Measurements from ENCODE around the gene SLC35F6.
"Not testable (repeated sequence)": the region's sequence is repeated elsewhere in the genome, so short reads cannot be mapped to it uniquely, and the experiment has no call there.

Gene SLC35F6

DNA sequence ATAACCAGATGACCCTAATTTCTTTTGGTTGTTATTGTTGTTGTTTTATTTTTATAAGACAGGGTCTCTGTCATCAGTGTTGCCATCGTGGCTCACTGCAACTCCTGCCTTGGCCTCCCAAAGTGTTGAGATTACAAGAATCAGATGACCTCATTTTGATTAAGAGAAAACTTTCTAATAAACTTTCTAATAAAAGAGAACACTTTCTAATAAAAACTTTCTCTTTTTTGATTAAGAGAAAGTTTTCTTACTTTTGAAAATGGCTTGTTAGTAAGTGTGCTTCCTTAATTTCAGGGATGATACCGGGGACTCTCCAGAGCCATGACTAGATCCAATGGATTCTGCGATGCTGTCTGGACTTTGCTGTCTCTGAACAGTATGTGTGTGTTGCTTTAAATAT is 29.4 kb downstream of the SLC35F6 start:
- Histone ChIP-seq H3K9me3 (peaks cover 8% of the 10 kb centered on the region; the same call in 1 of the 2 replicates), H3K27me3 (ENCODE audit: low read depth) (no peaks in the 10 kb centered on the region), H3K4me1 (peaks cover 7% of the 10 kb centered on the region; the same call in 1 of the 2 replicates), H3K36me3 (replicated peaks) (peaks cover 71% of the 10 kb centered on the region), H3K4me3 (no peak overlapping the region)
- in situ Hi-C loops (cut with MboI; ENCODE audit: low sequenced_read_pairs) = no loop called here
- no peak for DNase-seq (ENCODE audit: low spot score in 2 of 2)

DNA sequence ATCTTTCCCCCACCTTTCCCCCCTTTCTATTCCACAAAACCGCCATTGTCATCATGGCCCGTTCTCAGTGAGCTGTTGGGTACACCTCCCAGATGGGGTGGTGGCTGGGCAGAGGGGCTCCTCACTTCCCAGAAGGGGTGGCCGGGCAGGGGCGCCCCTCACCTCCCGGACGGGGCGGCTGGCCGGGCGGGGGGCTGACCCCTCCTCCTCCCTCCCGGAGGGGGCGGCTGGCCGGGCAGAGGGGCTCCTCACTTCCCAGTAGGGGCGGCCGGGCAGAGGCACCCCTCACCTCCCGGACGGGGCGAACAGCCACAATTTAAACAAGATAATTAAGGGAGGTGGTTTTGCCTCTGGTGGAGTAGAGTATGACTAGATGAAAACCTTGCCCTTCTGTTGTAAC is 31.1 kb downstream of the SLC35F6 start:
- H3K9me3 ChIP-seq; H3K27me3 ChIP-seq (ENCODE audit: low read depth); DNase-seq (ENCODE audit: low spot score in 2 of 2); in situ Hi-C loops (cut with MboI; ENCODE audit: low sequenced_read_pairs); H3K4me1 ChIP-seq; H3K4me3 ChIP-seq: not testable (repeated sequence)
- H3K36me3 ChIP-seq (replicated peaks) = peaks cover 56% of the 10 kb centered on the region

DNA sequence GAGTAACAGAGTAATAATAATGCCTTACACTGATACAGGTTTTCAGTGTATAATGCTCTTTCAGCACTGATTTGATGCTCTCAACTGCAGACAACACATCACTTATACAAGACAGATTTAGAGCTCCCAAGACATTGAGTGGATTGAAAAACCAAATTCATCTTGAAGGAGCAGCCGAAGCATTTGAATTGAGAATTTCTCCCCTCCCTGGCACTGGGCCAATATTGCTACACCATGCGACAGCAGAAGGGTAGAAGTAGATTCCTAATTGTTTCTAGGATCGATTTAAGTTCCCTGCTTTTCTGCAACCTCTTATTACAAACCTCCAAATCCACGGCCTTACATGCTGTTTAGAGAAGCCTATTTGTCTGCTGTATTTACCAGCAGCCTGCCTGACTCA is 37.2 kb downstream of the SLC35F6 start:
- no peak for DNase-seq (ENCODE audit: low spot score in 2 of 2)
- peaks cover 17% of the 10 kb centered on the region for H3K36me3 ChIP-seq (replicated peaks)
- H3K4me1 ChIP-seq = no peaks in the 10 kb centered on the region
- H3K9me3 ChIP-seq = no peaks in the 10 kb centered on the region
- no peak overlapping the region for H3K4me3 ChIP-seq
- in situ Hi-C loops (cut with MboI; ENCODE audit: low sequenced_read_pairs) = no loop called here
- H3K27me3 ChIP-seq (ENCODE audit: low read depth) = no peaks in the 10 kb centered on the region

DNA sequence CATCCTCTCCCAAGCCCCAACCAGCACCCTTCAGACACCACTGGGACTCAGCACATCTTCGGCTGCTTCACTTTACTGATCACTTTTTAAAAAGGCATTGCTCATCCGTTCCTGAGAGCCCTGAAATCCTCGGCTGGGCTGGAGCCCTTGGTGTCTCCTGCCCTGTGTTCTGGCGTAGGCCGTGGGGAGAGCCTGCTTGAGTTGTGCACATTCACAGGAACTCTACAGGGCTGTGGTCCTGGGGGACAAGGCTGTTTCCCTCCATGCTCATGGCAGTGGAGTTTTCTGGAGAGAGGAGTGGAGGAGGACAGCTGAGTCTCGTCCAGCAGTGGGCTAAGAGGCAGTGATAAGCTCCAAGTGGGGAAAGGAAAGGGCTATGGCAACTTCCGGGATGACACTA is 37.7 kb downstream of the SLC35F6 start:
- H3K4me3 ChIP-seq = no peak overlapping the region
- in situ Hi-C loops (cut with MboI; ENCODE audit: low sequenced_read_pairs) = no loop called here
- no peaks in the 10 kb centered on the region for H3K9me3 ChIP-seq
- peaks cover 17% of the 10 kb centered on the region for H3K36me3 ChIP-seq (replicated peaks)
- H3K4me1 ChIP-seq = no peaks in the 10 kb centered on the region
- no peaks in the 10 kb centered on the region for H3K27me3 ChIP-seq (ENCODE audit: low read depth)
- DNase-seq (ENCODE audit: low spot score in 2 of 2) = no peak

DNA sequence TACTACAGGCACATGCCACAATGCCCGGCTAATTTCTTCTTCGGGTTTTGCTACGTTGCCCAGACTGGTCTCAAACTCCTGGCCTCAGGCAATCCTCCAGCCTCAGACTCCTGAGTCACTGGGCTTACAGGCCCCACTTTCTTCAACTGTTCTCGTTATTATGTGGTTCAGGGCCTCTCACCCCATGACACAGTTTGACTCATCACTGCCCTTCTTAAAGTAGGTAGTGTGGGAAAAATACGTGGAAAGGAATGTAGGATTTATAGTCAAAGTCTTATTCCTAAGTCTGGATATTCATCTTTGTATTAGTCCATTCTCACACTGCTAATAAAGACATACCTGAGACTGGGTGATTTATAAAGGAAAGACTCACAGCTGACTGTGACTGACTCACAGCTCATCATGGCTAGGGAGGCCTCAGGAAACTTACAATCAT is 41.2 kb downstream of the SLC35F6 start:
- Histone ChIP-seq H3K36me3 (replicated peaks) (peaks cover 6% of the 10 kb centered on the region; the same call in 1 of the 2 replicates), H3K27me3 (ENCODE audit: low read depth) (no peaks in the 10 kb centered on the region), H3K4me3 (no peak overlapping the region), H3K4me1 (no peaks in the 10 kb centered on the region), H3K9me3 (no peaks in the 10 kb centered on the region)
- in situ Hi-C loops (cut with MboI; ENCODE audit: low sequenced_read_pairs) = no loop called here
- DNase-seq (ENCODE audit: low spot score in 2 of 2) = no peak

DNA sequence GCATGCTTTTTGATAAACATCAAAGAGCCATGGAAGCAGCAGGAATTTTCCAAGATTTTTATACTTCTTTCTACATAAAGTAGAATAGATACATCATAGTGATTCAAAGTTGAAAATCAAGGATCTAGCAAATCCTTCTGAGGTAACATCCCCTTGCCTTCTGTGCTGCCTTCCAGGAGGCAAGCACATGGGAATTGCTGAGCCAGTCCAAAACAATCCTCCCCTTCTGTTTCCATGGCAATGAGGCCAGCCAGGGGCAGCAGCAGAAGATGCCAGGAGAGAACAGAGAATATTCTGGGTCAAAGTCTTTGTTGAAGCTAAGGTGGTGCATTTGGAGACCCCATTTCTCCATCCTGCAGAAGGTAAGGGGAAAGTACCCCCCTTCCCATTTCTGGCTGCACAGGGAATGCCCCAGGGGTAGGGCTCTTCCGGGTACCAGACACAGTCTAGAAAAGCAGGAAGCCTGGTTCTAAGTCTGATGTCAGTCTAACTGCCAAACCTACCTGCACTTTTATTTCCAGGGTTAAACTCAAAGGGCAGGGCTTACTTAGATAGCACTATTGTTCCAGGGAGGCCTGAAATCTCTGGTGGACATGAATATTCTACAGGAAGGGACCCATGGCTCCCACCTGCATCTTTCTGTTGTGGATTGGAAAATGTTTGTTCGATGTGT is 43.8 kb downstream of the SLC35F6 start:
- Histone ChIP-seq H3K36me3 (replicated peaks) (no peaks in the 10 kb centered on the region), H3K4me1 (no peaks in the 10 kb centered on the region), H3K4me3 (no peak overlapping the region), H3K9me3 (no peaks in the 10 kb centered on the region), H3K27me3 (ENCODE audit: low read depth) (peaks cover 3% of the 10 kb centered on the region; the same call in 1 of the 2 replicates)
- no peak for DNase-seq (ENCODE audit: low spot score in 2 of 2)
- in situ Hi-C loops (cut with MboI; ENCODE audit: low sequenced_read_pairs) = no loop called here

DNA sequence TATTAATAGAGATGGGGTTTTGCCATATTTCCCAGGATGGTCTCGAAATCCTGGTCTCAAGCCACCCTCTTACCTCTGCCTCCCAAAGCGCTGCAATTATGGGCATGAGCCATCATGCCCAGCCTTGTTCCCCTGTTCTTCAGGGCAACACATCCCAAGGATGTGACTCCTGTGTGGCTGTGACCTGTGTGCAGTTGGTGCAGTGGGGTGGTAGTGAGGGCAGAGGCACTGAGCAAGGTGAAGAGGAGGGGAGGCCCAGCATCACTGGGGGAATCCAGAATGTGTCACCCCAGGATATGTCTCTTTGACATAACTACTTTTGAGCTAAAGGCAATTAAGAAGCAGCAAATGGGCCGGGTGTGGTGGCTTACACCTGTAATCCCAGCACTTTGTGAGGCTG is 45.1 kb downstream of the SLC35F6 start:
- Histone ChIP-seq H3K4me3 (no peak overlapping the region), H3K36me3 (replicated peaks) (no peaks in the 10 kb centered on the region), H3K27me3 (ENCODE audit: low read depth) (peaks cover 3% of the 10 kb centered on the region; the same call in 1 of the 2 replicates), H3K9me3 (no peaks in the 10 kb centered on the region), H3K4me1 (no peaks in the 10 kb centered on the region)
- in situ Hi-C loops (cut with MboI; ENCODE audit: low sequenced_read_pairs) = no loop called here
- DNase-seq (ENCODE audit: low spot score in 2 of 2) = no peak

DNA sequence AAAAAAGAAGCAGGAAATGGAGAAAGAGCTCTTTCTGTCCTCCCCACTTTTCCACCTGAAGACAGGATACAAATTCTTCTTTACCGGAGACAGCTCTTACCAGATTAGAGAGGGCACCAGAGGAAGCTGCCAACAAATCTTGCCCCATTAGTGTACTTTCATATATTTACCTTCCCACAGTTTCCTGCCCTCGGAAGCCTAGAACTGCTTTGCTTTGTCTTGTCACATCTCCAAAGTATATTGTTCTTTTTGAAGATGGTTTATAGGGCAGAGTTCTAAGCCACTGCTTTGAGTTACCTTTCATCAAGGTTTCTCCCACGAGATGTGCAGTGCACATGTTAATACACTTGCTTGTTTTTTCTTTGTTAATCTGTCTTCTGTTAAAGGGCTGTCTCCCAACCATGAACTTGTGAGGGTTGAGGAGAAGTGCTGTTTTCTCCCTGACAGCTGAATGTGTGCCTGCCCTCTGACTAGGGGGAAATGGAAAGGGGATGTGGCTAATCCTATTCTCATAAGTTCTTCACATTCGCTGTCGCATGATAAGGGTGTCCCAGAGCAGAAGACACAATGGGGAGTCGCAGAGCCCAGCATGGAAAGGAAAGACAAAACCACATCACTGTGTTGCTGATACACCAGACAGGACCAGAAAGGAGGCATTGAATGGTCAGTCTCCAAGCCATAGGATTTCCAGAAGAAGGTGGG is 45.9 kb downstream of the SLC35F6 start:
- Histone ChIP-seq H3K9me3 (no peaks in the 10 kb centered on the region), H3K27me3 (ENCODE audit: low read depth) (peaks cover 3% of the 10 kb centered on the region; the same call in 1 of the 2 replicates), H3K4me1 (no peaks in the 10 kb centered on the region), H3K4me3 (no peak overlapping the region), H3K36me3 (replicated peaks) (no peaks in the 10 kb centered on the region)
- DNase-seq (ENCODE audit: low spot score in 2 of 2) = no peak
- in situ Hi-C loops (cut with MboI; ENCODE audit: low sequenced_read_pairs) = no loop called here

DNA sequence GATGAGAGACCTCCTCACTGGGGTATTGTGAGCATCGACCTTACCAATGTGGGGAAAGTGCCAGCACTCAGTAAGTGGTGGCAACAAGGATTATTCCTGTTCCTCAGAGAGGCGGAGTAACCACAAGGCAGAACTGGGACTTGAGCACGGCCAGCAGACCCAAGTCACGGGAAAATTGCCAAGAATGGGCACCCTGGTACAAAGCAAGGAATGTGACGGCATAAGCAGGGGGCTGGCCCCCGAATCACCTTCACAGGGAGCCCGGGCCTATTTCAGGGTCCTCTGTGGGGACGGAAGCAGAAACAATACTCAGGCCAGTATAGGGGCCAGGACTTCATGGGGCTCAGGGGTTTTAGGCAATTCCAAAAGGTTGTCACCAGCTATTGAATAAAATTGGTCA is 47.2 kb downstream of the SLC35F6 start:
- in situ Hi-C loops (cut with MboI; ENCODE audit: low sequenced_read_pairs) = no loop called here
- H3K4me3 ChIP-seq = no peak overlapping the region

DNA sequence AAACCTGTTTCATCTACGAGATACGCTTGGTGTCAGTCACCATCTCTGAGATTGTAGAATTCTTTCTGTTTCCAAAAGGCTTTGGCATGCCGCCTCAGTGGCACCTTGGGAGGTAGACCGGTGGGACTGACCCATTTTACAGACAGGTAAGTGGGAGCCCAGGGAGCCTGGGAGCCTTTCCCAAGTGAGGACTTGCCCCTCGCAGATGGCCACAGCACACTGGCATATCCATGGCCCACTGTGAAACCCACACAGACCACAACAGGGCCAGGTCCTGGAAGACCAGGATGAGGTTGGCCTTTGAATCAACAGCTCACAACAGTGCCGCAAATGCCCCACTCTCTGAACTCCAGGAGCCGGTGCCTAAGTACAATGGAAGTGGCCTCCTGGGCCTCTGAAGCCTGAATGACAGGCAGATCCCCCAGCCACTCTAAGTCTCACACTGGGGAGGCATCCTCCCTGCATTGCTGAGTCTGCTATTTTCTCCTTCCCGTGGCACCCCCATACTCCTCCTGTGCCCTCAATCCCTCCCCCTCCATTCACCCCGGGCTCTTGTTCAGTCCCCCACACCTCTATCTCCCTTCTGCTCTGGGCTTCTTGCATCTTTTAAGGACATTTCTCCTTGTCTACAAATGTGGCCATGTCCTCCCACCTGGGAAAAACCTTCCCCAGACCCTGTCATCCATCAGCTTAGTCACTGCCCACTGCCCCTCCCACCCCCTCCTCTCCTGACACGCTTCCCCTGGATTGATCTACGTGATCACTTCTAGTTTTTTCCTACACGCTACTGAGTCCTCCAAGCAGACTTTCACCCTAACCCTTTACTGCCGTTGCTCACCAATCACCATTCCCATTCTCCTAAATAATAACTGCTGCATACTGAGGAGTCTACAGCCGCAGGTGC is 48.0 kb downstream of the SLC35F6 start:
- Histone ChIP-seq H3K36me3 (replicated peaks) (no peaks in the 10 kb centered on the region), H3K4me3 (no peak overlapping the region), H3K27me3 (ENCODE audit: low read depth) (peaks cover 3% of the 10 kb centered on the region; the same call in 1 of the 2 replicates), H3K4me1 (no peaks in the 10 kb centered on the region), H3K9me3 (no peaks in the 10 kb centered on the region)
- in situ Hi-C loops (cut with MboI; ENCODE audit: low sequenced_read_pairs) = no loop called here
- no peak for DNase-seq (ENCODE audit: low spot score in 2 of 2)

More for the DNA sequence above, 47.2 kb downstream of the SLC35F6 start:
- DNase-seq (ENCODE audit: low spot score in 2 of 2) = no peak
- H3K36me3 ChIP-seq (replicated peaks) = no peaks in the 10 kb centered on the region
- H3K4me1 ChIP-seq = no peaks in the 10 kb centered on the region
- no peaks in the 10 kb centered on the region for H3K9me3 ChIP-seq
- H3K27me3 ChIP-seq (ENCODE audit: low read depth) = peaks cover 3% of the 10 kb centered on the region; the same call in 1 of the 2 replicates

DNA sequence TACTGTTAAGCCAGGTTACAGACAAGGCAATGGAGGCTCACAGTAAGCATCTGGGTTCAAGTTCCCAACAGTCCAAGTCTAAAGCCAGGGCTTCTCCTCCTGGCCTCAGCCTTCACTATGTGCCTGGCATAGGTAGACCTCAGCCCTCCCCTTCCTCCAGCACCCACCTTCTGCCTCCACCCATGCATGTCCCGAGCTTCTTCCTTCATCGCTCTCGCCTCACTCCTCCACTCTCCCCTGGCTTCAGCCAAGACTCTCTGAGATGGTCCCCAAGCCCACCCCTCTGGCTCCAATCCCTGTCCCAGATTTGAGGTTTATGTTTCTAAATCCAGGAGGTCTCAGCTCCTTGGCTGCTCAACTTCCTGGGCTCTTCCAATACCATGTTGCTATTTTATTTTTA is 48.6 kb downstream of the SLC35F6 start:
- no peak for DNase-seq (ENCODE audit: low spot score in 2 of 2)
- Histone ChIP-seq H3K9me3 (no peaks in the 10 kb centered on the region), H3K4me1 (no peaks in the 10 kb centered on the region), H3K27me3 (ENCODE audit: low read depth) (peaks cover 3% of the 10 kb centered on the region; the same call in 1 of the 2 replicates), H3K36me3 (replicated peaks) (no peaks in the 10 kb centered on the region), H3K4me3 (no peak overlapping the region)
- in situ Hi-C loops (cut with MboI; ENCODE audit: low sequenced_read_pairs) = no loop called here

DNA sequence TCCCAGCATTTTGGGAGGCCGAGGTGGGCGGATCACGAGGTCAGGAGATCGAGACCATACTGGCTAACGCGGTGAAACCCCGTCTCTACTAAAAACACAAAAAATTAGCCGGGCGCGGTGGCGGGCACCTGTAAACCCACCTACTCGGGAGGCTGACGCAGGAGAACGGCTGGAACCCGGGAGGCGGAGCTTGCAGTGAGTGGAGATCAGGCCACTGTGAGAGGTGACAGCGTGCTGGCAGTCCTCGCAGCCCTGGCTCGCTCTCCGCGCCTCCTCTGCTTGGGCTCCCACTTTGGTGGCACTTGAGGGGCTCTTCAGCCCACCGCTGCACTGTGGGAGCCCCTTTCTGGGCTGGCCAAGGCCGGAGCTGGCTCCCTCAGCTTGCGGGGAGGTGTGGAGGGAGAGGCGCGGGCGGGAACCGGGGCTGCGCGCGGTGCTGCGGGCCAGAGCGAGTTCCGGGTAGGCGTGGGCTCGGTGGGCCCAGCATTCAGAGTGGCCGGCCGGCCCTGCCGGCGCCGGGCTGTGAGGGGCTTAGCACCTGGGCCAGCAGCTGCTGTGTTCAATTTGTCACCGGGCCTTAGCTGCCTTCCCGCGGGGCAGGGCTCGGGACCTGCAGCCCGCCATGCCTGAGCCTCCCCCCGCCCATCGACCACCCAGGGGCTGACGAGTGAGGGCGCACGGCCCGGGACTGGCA is 50.1 kb downstream of the SLC35F6 start:
- H3K36me3 ChIP-seq (replicated peaks); H3K4me3 ChIP-seq; in situ Hi-C loops (cut with MboI; ENCODE audit: low sequenced_read_pairs); DNase-seq (ENCODE audit: low spot score in 2 of 2); H3K27me3 ChIP-seq (ENCODE audit: low read depth); H3K9me3 ChIP-seq; H3K4me1 ChIP-seq: not testable (repeated sequence)

DNA sequence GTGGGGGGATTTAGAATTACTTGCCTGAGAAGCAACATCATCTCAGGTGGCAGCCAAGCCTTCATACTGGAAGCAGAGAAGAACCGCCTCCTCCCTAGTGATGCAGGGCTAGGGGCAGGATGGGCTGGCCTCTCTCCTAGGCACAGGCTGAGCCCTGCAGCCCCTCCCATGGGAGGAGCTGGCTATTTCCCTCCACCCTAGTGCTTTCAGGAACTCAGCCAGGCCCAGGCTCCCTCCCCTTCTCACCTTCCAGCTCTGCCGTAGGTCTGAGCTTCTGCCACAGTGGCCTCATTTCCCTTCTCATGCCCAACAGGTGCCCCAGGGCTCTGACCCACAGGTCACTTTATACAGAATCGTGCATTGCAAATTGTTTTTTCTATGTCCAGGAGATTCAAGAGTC is 52.8 kb downstream of the SLC35F6 start:
- H3K9me3 ChIP-seq = no peaks in the 10 kb centered on the region
- peaks cover 8% of the 10 kb centered on the region for H3K4me1 ChIP-seq
- DNase-seq (ENCODE audit: low spot score in 2 of 2) = no peak

More for the DNA sequence above, 52.8 kb downstream of the SLC35F6 start:
- no peaks in the 10 kb centered on the region for H3K27me3 ChIP-seq (ENCODE audit: low read depth)
- no peak overlapping the region for H3K4me3 ChIP-seq
- in situ Hi-C loops (cut with MboI; ENCODE audit: low sequenced_read_pairs) = no loop called here
- no peaks in the 10 kb centered on the region for H3K36me3 ChIP-seq (replicated peaks)

Measured in HAP-1 (cell line).